ENCODE data around the gene NPDC1.

NPDC1 gene

DNA sequence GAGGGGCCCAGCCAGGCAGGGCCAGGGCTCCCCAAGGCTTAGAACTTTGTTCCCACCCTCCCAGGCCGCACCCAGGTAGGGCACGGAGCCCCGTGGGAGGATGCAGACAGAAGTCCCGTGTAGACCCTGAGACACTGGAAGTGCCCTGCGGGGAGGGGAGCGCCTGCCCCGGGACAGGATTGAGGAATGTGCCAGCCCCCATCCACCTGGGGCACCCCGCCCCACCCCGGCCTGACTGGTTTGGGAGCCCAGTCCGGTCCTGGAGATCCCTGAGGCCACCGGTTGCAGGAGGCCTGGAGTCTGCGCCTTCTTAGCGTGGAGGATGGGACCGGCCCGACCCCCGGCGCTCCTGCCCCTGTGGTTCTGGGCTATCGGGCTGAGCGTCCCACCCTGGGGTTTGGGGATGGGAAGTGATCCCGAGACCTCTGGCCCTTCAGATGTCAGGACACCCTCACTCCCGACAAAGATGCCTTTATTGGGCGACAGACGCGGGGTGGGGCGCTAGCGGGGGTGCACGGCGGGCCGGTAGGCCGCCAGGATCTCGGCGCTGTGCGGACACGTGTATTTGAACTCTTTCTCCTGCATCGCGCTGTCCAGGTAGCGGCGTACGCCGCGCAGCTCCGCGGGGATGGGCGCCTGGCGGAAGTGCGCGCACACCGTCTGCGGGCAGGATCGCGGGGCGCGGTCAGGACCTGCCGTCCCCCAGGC lies 51.6 kb downstream of the NPDC1 start:
- Histone ChIP-seq H3K23ac (ENCODE audit: low read length in 2 of 2) (no peak overlapping the region), H3K27ac (ENCODE audit: low read length, poor library complexity, severe bottlenecking) (no peak overlapping the region), H3K9ac (ENCODE audit: low read length) (no peak overlapping the region), H4K8ac (ENCODE audit: low read length) (no peak overlapping the region), H3K4me1 (ENCODE audit: control insufficient read depth, insufficient read depth, low read depth, low read length) (peaks cover 50% of the 10 kb centered on the region), H2BK120ac (ENCODE audit: low read depth, low read length) (no peak overlapping the region), H4K91ac (ENCODE audit: low read length) (no peak overlapping the region), H3K27me3 (ENCODE audit: control insufficient read depth in 1 of 2, insufficient read depth in 1 of 2, low read length in 2 of 2) (peaks cover 0 to 5% of the 10 kb centered on the region in 2 experiments), H3K18ac (ENCODE audit: low read depth in 1 of 2, low read length in 2 of 2) (no peak overlapping the region), H3K4me3 (ENCODE audit: insufficient read depth in 1 of 2, low read depth in 1 of 2, low read length in 2 of 2) (no peak overlapping the region), H3K9me3 (ENCODE audit: control insufficient read depth, low read length) (no peaks in the 10 kb centered on the region), H3K79me1 (replicated peaks; ENCODE audit: low read length, poor library complexity, severe bottlenecking) (peaks cover 15% of the 10 kb centered on the region), H2AFZ (ENCODE audit: low read depth, low read length) (no peak overlapping the region), H2BK15ac (ENCODE audit: low read depth, poor library complexity, severe bottlenecking) (no peak overlapping the region), H3K4ac (ENCODE audit: low read depth in 1 of 2, low read length in 2 of 2) (no peak overlapping the region), H2AK5ac (ENCODE audit: low read length, severe bottlenecking) (no peak overlapping the region), H3K14ac (ENCODE audit: low read length in 2 of 2) (no peak overlapping the region), H3K36me3 (ENCODE audit: control insufficient read depth in 1 of 2, insufficient read depth in 2 of 2, low read depth in 1 of 2, low read length in 2 of 2) (peaks cover 0 to 28% of the 10 kb centered on the region in 2 experiments), H2BK5ac (ENCODE audit: low read depth, low read length, poor library complexity, severe bottlenecking) (no peak overlapping the region), H2BK12ac (ENCODE audit: low read length in 2 of 2) (no peak overlapping the region), H3K4me2 (ENCODE audit: low read length, poor library complexity, severe bottlenecking) (no peak overlapping the region)
- WGBS: 91% methylated on average over 54 of the region's 54 CpGs
- DNase-seq: no peak

DNA sequence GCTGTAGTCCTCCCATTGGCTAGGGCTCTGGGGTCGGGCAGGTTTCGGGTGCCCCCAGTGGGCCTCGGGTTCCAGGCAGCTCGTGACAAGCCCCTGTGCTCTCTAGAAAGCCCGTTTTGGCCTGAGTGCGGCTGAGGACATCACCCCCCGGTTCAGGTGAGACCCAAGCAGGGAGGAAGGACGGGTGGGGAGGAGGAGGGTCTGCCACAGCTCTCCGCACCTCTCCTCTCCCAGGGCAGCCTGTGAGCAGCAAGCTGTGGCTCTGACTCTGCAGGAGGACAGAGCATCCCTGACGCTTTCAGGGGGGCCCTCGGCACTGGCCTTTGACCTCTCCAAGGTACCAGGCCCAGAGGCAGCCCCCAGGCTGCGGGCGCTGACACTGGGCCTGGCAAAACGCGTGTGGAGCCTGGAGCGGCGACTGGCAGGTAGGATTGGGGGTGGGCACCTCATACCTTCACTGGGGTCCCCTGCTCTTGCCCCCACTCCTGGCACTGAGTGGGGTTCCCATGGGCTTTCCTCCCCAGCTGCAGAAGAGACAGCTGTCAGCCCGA lies 53.1 kb downstream of the NPDC1 start:
- peaks cover 0 to 28% of the 10 kb centered on the region in 2 experiments for H3K36me3 ChIP-seq (ENCODE audit: control insufficient read depth in 1 of 2, insufficient read depth in 2 of 2, low read depth in 1 of 2, low read length in 2 of 2)
- H3K27ac ChIP-seq (ENCODE audit: low read length, poor library complexity, severe bottlenecking): no peak overlapping the region
- H3K4me1 ChIP-seq (ENCODE audit: control insufficient read depth, insufficient read depth, low read depth, low read length): peaks cover 42% of the 10 kb centered on the region
- peaks cover 0 to 5% of the 10 kb centered on the region in 2 experiments for H3K27me3 ChIP-seq (ENCODE audit: control insufficient read depth in 1 of 2, insufficient read depth in 1 of 2, low read length in 2 of 2)
- H4K8ac ChIP-seq (ENCODE audit: low read length): no peak overlapping the region
- H3K4me3 ChIP-seq (ENCODE audit: insufficient read depth in 1 of 2, low read depth in 1 of 2, low read length in 2 of 2): peak overlapping the region; percentile 78 to 87
- no peak overlapping the region for H2AK5ac ChIP-seq (ENCODE audit: low read length, severe bottlenecking)
- WGBS: 57% methylated on average over 14 of the region's 18 CpGs
- no peak overlapping the region for H2BK120ac ChIP-seq (ENCODE audit: low read depth, low read length)
- no peak overlapping the region for H2BK5ac ChIP-seq (ENCODE audit: low read depth, low read length, poor library complexity, severe bottlenecking)
- H3K9me3 ChIP-seq (ENCODE audit: control insufficient read depth, low read length): no peaks in the 10 kb centered on the region
- no peak for DNase-seq
- H2AFZ ChIP-seq (ENCODE audit: low read depth, low read length): no peak overlapping the region
- H3K9ac ChIP-seq (ENCODE audit: low read length): peak overlapping the region; percentile 81
- H4K91ac ChIP-seq (ENCODE audit: low read length): peak overlapping the region; percentile 48
- peak overlapping the region; percentile 68 for H3K4me2 ChIP-seq (ENCODE audit: low read length, poor library complexity, severe bottlenecking)
- H3K14ac ChIP-seq (ENCODE audit: low read length in 2 of 2): peak overlapping the region in 1 of 2 experiments; percentile 9
- H3K79me1 ChIP-seq (replicated peaks; ENCODE audit: low read length, poor library complexity, severe bottlenecking): peaks cover 15% of the 10 kb centered on the region
- no peak overlapping the region for H2BK15ac ChIP-seq (ENCODE audit: low read depth, poor library complexity, severe bottlenecking)
- H3K23ac ChIP-seq (ENCODE audit: low read length in 2 of 2): no peak overlapping the region
- no peak overlapping the region for H2BK12ac ChIP-seq (ENCODE audit: low read length in 2 of 2)
- peak overlapping the region in 1 of 2 experiments; percentile 32 for H3K4ac ChIP-seq (ENCODE audit: low read depth in 1 of 2, low read length in 2 of 2)
- peak overlapping the region in 1 of 2 experiments; percentile 32 for H3K18ac ChIP-seq (ENCODE audit: low read depth in 1 of 2, low read length in 2 of 2)

DNA sequence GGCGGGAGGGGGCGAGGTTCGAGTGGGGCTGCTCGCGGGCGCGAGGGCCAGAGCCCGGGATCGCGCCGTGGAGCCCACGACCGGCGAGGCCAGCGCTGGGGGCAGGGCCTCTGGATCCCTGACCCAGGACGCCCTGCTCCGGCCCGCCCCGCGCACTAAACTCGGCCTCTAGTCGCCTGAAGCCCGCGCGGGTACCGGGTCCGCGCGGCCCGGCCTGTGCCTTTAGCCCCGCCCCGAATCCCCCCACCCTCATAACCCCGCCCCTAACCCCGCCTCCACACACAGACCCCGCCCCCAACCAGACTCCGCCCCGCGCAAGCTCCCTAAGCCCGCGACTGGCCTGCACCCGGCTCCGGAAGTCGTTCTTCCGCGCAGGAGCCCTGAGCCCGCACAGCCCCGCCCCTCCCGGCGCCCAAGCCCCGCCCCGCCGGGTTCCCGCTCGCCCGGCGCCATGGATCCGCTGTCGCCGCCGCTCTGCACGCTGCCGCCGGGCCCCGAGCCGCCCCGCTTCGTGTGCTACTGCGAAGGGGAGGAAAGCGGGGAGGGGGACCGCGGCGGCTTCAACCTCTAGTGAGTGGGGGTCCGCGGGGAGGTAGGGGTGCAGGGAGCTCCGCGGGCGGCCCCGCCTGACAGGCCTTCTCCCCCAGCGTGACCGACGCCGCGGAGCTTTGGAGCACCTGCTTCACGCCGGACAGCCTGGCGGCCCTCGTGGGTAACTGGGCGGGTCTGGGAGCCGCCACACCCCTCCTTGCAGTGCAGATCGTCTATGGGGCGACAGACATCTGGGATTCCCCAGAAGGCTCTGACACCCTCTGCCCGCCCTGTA lies 53.8 kb downstream of the NPDC1 start, which contains the start of gene PAXX:
PAXX (plus strand) TSS at position 430 of the 826 bp plus-strand sequence; CDS start at position 452, 22 bp downstream.
- under 1% methylated on average over 56 of the region's 92 CpGs for WGBS
- Histone ChIP-seq H3K27ac (ENCODE audit: low read length, poor library complexity, severe bottlenecking) (no peak within 1 kb of the TSS), H2AFZ (ENCODE audit: low read depth, low read length) (no peak within 1 kb of the TSS), H3K27me3 (ENCODE audit: control insufficient read depth in 1 of 2, insufficient read depth in 1 of 2, low read length in 2 of 2) (peaks cover 0 to 4% of the 10 kb centered on the region in 2 experiments), H3K18ac (ENCODE audit: low read depth in 1 of 2, low read length in 2 of 2) (peak within 1 kb of the TSS; percentile 77 to 80), H3K23ac (ENCODE audit: low read length in 2 of 2) (no peak within 1 kb of the TSS), H3K4me3 (ENCODE audit: insufficient read depth in 1 of 2, low read depth in 1 of 2, low read length in 2 of 2) (peak within 1 kb of the TSS; percentile 78 to 87), H4K8ac (ENCODE audit: low read length) (peak within 1 kb of the TSS; percentile 90), H4K91ac (ENCODE audit: low read length) (peak within 1 kb of the TSS; percentile 81), H3K9me3 (ENCODE audit: control insufficient read depth, low read length) (no peaks in the 10 kb centered on the region), H3K4me1 (ENCODE audit: control insufficient read depth, insufficient read depth, low read depth, low read length) (peaks cover 35% of the 10 kb centered on the region), H3K79me1 (replicated peaks; ENCODE audit: low read length, poor library complexity, severe bottlenecking) (peaks cover 15% of the 10 kb centered on the region), H3K36me3 (ENCODE audit: control insufficient read depth in 1 of 2, insufficient read depth in 2 of 2, low read depth in 1 of 2, low read length in 2 of 2) (peaks cover 0 to 28% of the 10 kb centered on the region in 2 experiments), H3K4me2 (ENCODE audit: low read length, poor library complexity, severe bottlenecking) (peak within 1 kb of the TSS; percentile 68), H2BK15ac (ENCODE audit: low read depth, poor library complexity, severe bottlenecking) (peak within 1 kb of the TSS; percentile 82), H3K4ac (ENCODE audit: low read depth in 1 of 2, low read length in 2 of 2) (peak within 1 kb of the TSS in 1 of 2 experiments; percentile 78), H2BK5ac (ENCODE audit: low read depth, low read length, poor library complexity, severe bottlenecking) (no peak within 1 kb of the TSS), H2AK5ac (ENCODE audit: low read length, severe bottlenecking) (no peak within 1 kb of the TSS), H3K9ac (ENCODE audit: low read length) (peak within 1 kb of the TSS; percentile 81), H2BK12ac (ENCODE audit: low read length in 2 of 2) (no peak within 1 kb of the TSS), H3K14ac (ENCODE audit: low read length in 2 of 2) (peak within 1 kb of the TSS in 1 of 2 experiments; percentile 9), H2BK120ac (ENCODE audit: low read depth, low read length) (peak within 1 kb of the TSS; percentile 54)
- DNase-seq: peak; percentile 88

Measured in mesenchymal stem cell (in vitro differentiated cells and primary cell).